ENCODE data around the gene EIF2D. TPM values are rescaled to one million over a fixed set of nuclear protein-coding genes. Genes with fewer than 3 reads are reported as not detected.
A peak's percentile ranks its signal among the peaks of the same experiment; 100 is the strongest.
"Not testable (repeated sequence)": the region's sequence is repeated elsewhere in the genome, so short reads cannot be mapped to it uniquely, and the experiment has no call there.

The EIF2D gene
- total RNA-seq, 1 experiment from 2014 or later = 110 TPM

DNA sequence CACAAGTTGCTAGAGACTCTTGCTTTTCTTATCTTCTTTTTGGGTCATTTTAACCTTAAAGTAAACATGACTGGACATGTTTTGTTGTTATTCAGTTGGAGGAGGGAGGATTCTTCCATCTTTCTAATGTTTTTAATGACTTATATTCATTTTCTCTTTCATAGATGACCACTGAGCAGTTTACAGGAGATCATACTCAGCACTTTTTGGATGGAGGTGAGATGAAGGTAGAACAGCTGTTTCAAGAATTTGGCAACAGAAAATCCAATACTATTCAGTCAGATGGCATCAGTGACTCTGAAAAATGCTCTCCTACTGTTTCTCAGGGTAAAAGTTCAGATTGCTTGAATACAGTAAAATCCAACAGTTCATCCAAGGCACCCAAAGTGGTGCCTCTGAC, 35.0 kb upstream of the EIF2D start:
- CTCF ChIA-PET = interaction anchor here (0.6 to 36.8 kb wide), 8 partner anchors 5 to 163 kb away, joined by 3 to 1191 read pairs (median 4); partner anchors contain the start of genes DYRK3 and EIF2D
- POLR2A ChIA-PET = interaction anchor here (1.0 to 5.5 kb wide), 3 partner anchors 9 to 15 kb away, joined by 3 to 39 read pairs (median 11); partner anchors contain the start of gene DYRK3
- no peak overlapping the region for H3K4me3 Mint-ChIP-seq (ENCODE audit: unreplicated experiment)

GRCh38 chr1:206646504-206646903, 34.2 kb upstream of the EIF2D start:
- no TSS peak for BruUV-seq (replicated peaks)

More for the DNA sequence above, 35.0 kb upstream of the EIF2D start:
- Mint-ChIP-seq H3K27ac (ENCODE audit: low read depth, unreplicated experiment) (peak overlapping the region; percentile 3), H3K4me1 (ENCODE audit: insufficient read depth, unreplicated experiment) (peaks cover 12% of the 10 kb centered on the region), H3K27me3 (ENCODE audit: insufficient read depth, unreplicated experiment) (no peaks in the 10 kb centered on the region), H3K9me3 (ENCODE audit: unreplicated experiment) (no peaks in the 10 kb centered on the region), H3K36me3 (ENCODE audit: insufficient read depth, unreplicated experiment) (peaks cover 63% of the 10 kb centered on the region)
- intact Hi-C loops (cut with micrococcal nuclease) = no loop called here
- TF ChIP-seq, protein P1, sequence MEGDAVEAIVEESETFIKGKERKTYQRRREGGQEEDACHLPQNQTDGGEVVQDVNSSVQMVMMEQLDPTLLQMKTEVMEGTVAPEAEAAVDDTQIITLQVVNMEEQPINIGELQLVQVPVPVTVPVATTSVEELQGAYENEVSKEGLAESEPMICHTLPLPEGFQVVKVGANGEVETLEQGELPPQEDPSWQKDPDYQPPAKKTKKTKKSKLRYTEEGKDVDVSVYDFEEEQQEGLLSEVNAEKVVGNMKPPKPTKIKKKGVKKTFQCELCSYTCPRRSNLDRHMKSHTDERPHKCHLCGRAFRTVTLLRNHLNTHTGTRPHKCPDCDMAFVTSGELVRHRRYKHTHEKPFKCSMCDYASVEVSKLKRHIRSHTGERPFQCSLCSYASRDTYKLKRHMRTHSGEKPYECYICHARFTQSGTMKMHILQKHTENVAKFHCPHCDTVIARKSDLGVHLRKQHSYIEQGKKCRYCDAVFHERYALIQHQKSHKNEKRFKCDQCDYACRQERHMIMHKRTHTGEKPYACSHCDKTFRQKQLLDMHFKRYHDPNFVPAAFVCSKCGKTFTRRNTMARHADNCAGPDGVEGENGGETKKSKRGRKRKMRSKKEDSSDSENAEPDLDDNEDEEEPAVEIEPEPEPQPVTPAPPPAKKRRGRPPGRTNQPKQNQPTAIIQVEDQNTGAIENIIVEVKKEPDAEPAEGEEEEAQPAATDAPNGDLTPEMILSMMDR (IDR thresholded peaks at IDR 0.05; ENCODE audit: unreplicated experiment) = no peak
- no TSS peak for BruUV-seq (replicated peaks)
- no peak for DNase-seq (ENCODE audit: unreplicated experiment)

GRCh38 chr1:206643118-206643698, 30.9 kb upstream of the EIF2D start:
- no peak overlapping the region for H3K4me3 Mint-ChIP-seq (ENCODE audit: unreplicated experiment)
- ChIA-PET CTCF (interaction anchor here (34.4 to 36.8 kb wide), 2 partner anchors 1 to 17 kb away, joined by 1191 read pairs; partner anchors contain the start of gene DYRK3), POLR2A (no interaction called here)
- intact Hi-C loops (cut with micrococcal nuclease) = no loop called here
- no peaks in the 10 kb centered on the region for H3K27me3 Mint-ChIP-seq (ENCODE audit: insufficient read depth, unreplicated experiment)
- no TSS peak for BruUV-seq (replicated peaks)
- no peaks in the 10 kb centered on the region for H3K9me3 Mint-ChIP-seq (ENCODE audit: unreplicated experiment)
- DNase-seq (ENCODE audit: unreplicated experiment) = no peak
- H3K36me3 Mint-ChIP-seq (ENCODE audit: insufficient read depth, unreplicated experiment) = peaks cover 78% of the 10 kb centered on the region
- TF ChIP-seq, protein P1 (IDR thresholded peaks at IDR 0.05; ENCODE audit: unreplicated experiment) = no peak
- H3K27ac Mint-ChIP-seq (ENCODE audit: low read depth, unreplicated experiment) = no peak overlapping the region
- H3K4me1 Mint-ChIP-seq (ENCODE audit: insufficient read depth, unreplicated experiment) = peaks cover 7% of the 10 kb centered on the region

More at GRCh38 chr1:206646504-206646903, 34.2 kb upstream of the EIF2D start:
- Mint-ChIP-seq H3K27me3 (ENCODE audit: insufficient read depth, unreplicated experiment) (no peaks in the 10 kb centered on the region), H3K27ac (ENCODE audit: low read depth, unreplicated experiment) (peak overlapping the region; percentile 3), H3K36me3 (ENCODE audit: insufficient read depth, unreplicated experiment) (peaks cover 58% of the 10 kb centered on the region), H3K4me3 (ENCODE audit: unreplicated experiment) (no peak overlapping the region), H3K9me3 (ENCODE audit: unreplicated experiment) (no peaks in the 10 kb centered on the region), H3K4me1 (ENCODE audit: insufficient read depth, unreplicated experiment) (peaks cover 7% of the 10 kb centered on the region)
- TF ChIP-seq, protein P1 (IDR thresholded peaks at IDR 0.05; ENCODE audit: unreplicated experiment) = no peak
- POLR2A ChIA-PET = interaction anchor here (1.2 to 5.5 kb wide), 6 partner anchors 10 to 263 kb away, joined by 3 to 39 read pairs (median 6); partner anchors contain the start of gene DYRK3
- CTCF ChIA-PET = interaction anchor here (0.7 to 36.8 kb wide), 8 partner anchors 5 to 410 kb away, joined by 3 to 1191 read pairs (median 5); partner anchors contain the start of genes DYRK3 and EIF2D
- intact Hi-C loops (cut with micrococcal nuclease) = no loop called here
- no peak for DNase-seq (ENCODE audit: unreplicated experiment)

- POLR2A ChIA-PET; intact Hi-C loops (cut with micrococcal nuclease); H3K9me3 Mint-ChIP-seq (ENCODE audit: unreplicated experiment); BruUV-seq (replicated peaks); H3K4me3 Mint-ChIP-seq (ENCODE audit: unreplicated experiment); DNase-seq (ENCODE audit: unreplicated experiment); H3K27me3 Mint-ChIP-seq (ENCODE audit: insufficient read depth, unreplicated experiment); H3K27ac Mint-ChIP-seq (ENCODE audit: low read depth, unreplicated experiment): not testable (repeated sequence)
- Mint-ChIP-seq H3K4me1 (ENCODE audit: insufficient read depth, unreplicated experiment) (peaks cover 13% of the 10 kb centered on the region), H3K36me3 (ENCODE audit: insufficient read depth, unreplicated experiment) (peaks cover 68% of the 10 kb centered on the region)
- CTCF ChIA-PET = interaction anchor here (0.6 to 36.8 kb wide), 4 partner anchors 11 to 363 kb away, joined by 3 to 1191 read pairs (median 3); no protein-coding TSS in a partner anchor
Observed at GRCh38 chr1:206642074-206642473, 29.8 kb upstream of the EIF2D start.
